VCaP (cell line): ENCODE data around the gene PKP1.

ENCODE experiments used
- H3K27ac ChIP-seq: fragments of 450-650 bp; 2 replicates; pipeline ENCODE4 v1.5.1; 2017
- CTCF ChIP-seq: fragments of 450-650 bp; conservative IDR thresholded peaks from 2 replicates; pipeline ENCODE4 v1.5.1; 2017; ENCODE audit warnings: mild to moderate bottlenecking, moderate library complexity

PKP1 gene

DNA sequence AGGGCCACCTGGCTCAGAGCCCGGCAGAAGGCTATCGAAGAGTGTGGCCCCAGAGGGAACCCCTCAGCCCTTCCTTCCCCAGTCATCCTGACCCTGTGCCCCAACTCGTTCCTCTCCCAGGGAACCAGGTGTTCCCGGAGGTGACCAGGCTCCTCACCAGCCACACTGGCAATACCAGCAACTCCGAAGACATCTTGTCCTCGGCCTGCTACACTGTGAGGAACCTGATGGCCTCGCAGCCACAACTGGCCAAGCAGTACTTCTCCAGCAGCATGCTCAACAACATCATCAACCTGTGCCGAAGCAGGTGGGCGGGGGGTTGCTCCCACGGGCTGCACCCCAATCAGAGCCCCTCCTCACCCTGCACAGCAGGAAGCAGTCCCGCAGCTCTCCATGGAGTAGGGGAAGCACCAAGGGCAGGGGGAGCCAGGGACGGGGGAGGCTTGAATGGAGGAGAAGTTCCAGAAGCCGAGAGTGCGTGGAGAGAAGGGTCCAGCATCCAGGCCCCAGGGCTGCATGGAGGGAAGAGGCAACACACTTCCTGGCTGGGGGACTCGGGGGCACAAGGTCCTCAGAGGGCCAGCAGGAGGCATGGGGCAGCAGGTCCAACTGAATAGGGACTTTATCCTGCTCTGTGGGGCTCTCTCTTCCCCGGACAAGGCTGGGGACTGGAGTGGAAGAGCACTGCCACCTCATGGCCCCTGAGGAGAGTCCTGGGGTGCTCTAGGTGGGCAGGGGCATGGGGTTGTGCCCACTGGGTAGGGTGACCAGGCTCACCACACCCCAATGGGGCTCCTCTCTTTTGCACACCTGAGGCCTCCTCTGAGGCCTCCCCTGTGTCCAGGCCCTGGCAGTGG is 41.7 kb downstream of the PKP1 start:
- no peak overlapping the region for H3K27ac ChIP-seq
- no peak for TF ChIP-seq CTCF

DNA sequence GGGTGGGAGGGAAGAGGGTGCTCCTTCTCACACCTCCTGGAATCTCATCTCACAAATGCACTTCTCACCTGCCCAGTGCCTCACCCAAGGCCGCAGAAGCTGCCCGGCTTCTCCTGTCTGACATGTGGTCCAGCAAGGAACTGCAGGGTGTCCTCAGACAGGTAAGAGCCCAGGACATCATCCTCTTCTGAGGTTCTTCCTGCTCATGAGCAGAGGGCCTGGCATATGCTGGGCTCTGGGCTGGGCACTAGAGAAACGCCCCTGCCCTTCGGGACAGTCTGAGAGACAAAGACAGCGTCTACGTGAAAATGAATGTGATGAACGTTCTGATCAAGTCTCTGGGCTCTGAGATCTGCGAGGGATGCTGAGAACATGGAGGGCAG is 42.4 kb downstream of the PKP1 start:
- no peak for TF ChIP-seq CTCF
- H3K27ac ChIP-seq, result no peak overlapping the region

DNA sequence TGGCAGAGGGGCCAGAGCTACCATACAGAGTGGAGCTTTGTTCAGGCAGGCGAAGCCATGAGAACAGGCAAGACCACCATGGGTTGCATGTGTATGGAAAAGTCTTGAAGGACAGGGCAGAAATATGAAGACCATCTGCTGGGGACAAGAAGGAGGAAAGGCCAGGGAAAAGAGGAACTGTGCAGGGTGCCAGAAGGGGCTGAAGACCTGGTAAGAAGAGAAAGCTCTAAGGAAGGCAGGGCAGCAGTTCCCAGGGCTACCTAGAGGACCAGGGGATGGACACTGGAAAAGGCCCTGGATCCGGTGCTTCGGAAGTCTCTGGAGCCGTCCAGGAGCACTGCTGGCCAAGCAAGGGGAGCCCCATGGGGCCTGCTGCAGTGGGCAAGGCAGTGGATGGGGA is 43.4 kb downstream of the PKP1 start:
- no peak for TF ChIP-seq CTCF
- no peak overlapping the region for H3K27ac ChIP-seq

DNA sequence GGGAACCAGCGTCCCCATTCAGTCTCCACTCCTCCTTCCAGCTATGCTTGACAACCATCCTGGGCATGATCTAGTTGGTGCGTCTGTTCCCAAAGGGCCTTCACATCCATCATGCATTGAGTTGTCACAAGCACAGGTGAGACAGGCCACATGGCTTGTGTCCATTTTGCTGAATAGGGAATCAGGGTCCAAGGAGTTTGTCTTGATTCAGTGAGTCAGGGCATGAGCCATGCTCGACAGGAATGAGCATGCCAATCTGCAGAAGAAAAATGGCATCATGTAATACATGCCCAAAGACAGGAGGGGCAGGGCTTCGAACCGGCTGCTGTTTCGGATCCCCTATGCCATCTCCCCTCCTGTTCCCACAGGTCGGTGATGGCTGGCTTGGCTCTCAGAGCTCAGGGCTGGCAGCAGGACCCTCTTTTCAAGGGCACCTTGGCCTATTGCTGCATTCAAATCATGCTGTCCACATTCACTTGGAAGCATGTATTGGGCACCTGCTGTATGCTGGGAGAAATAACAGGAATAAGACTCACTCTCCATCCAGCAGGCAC is 44.5 kb downstream of the PKP1 start:
- no peak overlapping the region for H3K27ac ChIP-seq
- TF ChIP-seq CTCF, result no peak

- no peak for TF ChIP-seq CTCF
- H3K27ac ChIP-seq, result no peak overlapping the region
These were observed 45.3 kb downstream of the PKP1 start for GRCh38 chr1:201328576-201328975.

GRCh38 chr1:201329286-201329685 is 46.0 kb downstream of the PKP1 start:
- TF ChIP-seq CTCF, result no peak
- no peak overlapping the region for H3K27ac ChIP-seq

- H3K27ac ChIP-seq, result no peak overlapping the region
- no peak for TF ChIP-seq CTCF
These were observed 46.5 kb downstream of the PKP1 start for GRCh38 chr1:201329801-201330200.
